ENCODE measurements around the gene CDC5L. TPM values are rescaled to one million over a fixed set of nuclear protein-coding genes. Genes with fewer than 3 reads are reported as not detected.

Gene CDC5L
- total and polyA plus RNA-seq, 2 experiments from 2014 or later, result 15.9 to 20.4 TPM

GRCh38 chr6:44373787-44374186, 13.7 kb upstream of the CDC5L start:
- H3K9me2 ChIP-seq (ENCODE audit: insufficient read depth), result no peaks in the 10 kb centered on the region
- no peaks in the 10 kb centered on the region for H3K79me2 ChIP-seq (ENCODE audit: insufficient read depth)
- no peaks in the 10 kb centered on the region for H4K20me1 ChIP-seq (ENCODE audit: insufficient read depth)
- no peak overlapping the region for H3K4me2 ChIP-seq (ENCODE audit: unreplicated experiment)
- in situ Hi-C loops (cut with MboI), result no loop called here
- no peaks in the 10 kb centered on the region for H3K36me3 ChIP-seq (ENCODE audit: low read depth)
- H3K27me3 ChIP-seq (replicated peaks; ENCODE audit: insufficient read depth), result no peaks in the 10 kb centered on the region
- H3K9me3 ChIP-seq (ENCODE audit: low read depth), result no peaks in the 10 kb centered on the region
- WGBS, 2 experiments (ENCODE audit: low coverage in 1 of 2, low lambda C conversion rate in 2 of 2, missing lambda C conversion rate in 2 of 2), result 13 to 26% methylated on average over 2 of the region's 2 CpGs
- no peak overlapping the region for H2AFZ ChIP-seq
- no peak for DNase-seq
- no peaks in the 10 kb centered on the region for H3K4me1 ChIP-seq (ENCODE audit: insufficient read depth)
- no peaks in the 10 kb centered on the region for H3F3A ChIP-seq (ENCODE audit: insufficient read depth)
- H3K27ac ChIP-seq, result no peak overlapping the region
- no peak overlapping the region for H3K9ac ChIP-seq
- TF ChIP-seq EZH2 (IDR thresholded peaks at IDR 0.05; ENCODE audit: insufficient read depth, poor library complexity, severe bottlenecking) (no peak), EZH2phosphoT487 (IDR thresholded peaks at IDR 0.05; ENCODE audit: insufficient read depth, low read depth) (no peak)
- no peak overlapping the region for H3K4me3 ChIP-seq

GRCh38 chr6:44375071-44375470, 12.4 kb upstream of the CDC5L start:
- Histone ChIP-seq H3K27ac (no peak overlapping the region), H3K36me3 (ENCODE audit: low read depth) (no peaks in the 10 kb centered on the region), H4K20me1 (ENCODE audit: insufficient read depth) (no peaks in the 10 kb centered on the region), H3K4me2 (ENCODE audit: unreplicated experiment) (no peak overlapping the region), H3K4me3 (no peak overlapping the region), H3K27me3 (replicated peaks; ENCODE audit: insufficient read depth) (no peaks in the 10 kb centered on the region), H2AFZ (no peak overlapping the region), H3K9me3 (ENCODE audit: low read depth) (no peaks in the 10 kb centered on the region), H3K79me2 (ENCODE audit: insufficient read depth) (no peaks in the 10 kb centered on the region), H3K4me1 (ENCODE audit: insufficient read depth) (no peaks in the 10 kb centered on the region), H3K9ac (no peak overlapping the region), H3K9me2 (ENCODE audit: insufficient read depth) (no peaks in the 10 kb centered on the region), H3F3A (ENCODE audit: insufficient read depth) (no peaks in the 10 kb centered on the region)
- DNase-seq, result no peak
- in situ Hi-C loops (cut with MboI), result no loop called here
- WGBS, 2 experiments (ENCODE audit: low coverage in 1 of 2, low lambda C conversion rate in 2 of 2, missing lambda C conversion rate in 2 of 2), result 86 to 100% methylated on average over 3 of the region's 3 CpGs
- TF ChIP-seq EZH2phosphoT487 (IDR thresholded peaks at IDR 0.05; ENCODE audit: insufficient read depth, low read depth), result no peak
- no peak for TF ChIP-seq EZH2 (IDR thresholded peaks at IDR 0.05; ENCODE audit: insufficient read depth, poor library complexity, severe bottlenecking)

DNA sequence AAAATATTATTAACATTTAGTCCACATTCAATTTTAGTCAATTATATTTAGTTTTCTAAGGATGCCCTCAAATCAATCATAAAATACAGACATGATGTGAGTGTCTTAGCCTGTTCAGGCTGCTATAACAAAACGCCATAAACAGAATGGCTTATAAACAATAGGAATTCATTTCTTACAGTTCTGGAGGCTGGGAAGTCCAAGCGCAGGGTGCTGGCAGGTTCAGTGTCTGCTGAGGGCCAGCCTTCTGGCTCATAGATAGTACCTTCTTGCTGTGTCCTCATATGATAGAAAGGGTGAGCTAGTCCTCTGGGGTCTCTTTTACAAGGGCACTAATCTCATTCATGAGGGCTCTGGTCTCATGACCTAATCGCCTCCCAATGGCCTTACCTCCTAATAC, 10.0 kb upstream of the CDC5L start:
- no peak overlapping the region for H3K4me3 ChIP-seq
- no peaks in the 10 kb centered on the region for H3K79me2 ChIP-seq (ENCODE audit: insufficient read depth)
- H3K9ac ChIP-seq, result no peak overlapping the region
- no peak overlapping the region for H2AFZ ChIP-seq
- H3K27ac ChIP-seq, result no peak overlapping the region
- WGBS, 2 experiments (ENCODE audit: low coverage in 1 of 2, low lambda C conversion rate in 2 of 2, missing lambda C conversion rate in 2 of 2), result 64 to 66% methylated on average over 3 of the region's 3 CpGs
- TF ChIP-seq EZH2 (IDR thresholded peaks at IDR 0.05; ENCODE audit: insufficient read depth, poor library complexity, severe bottlenecking), result no peak
- TF ChIP-seq EZH2phosphoT487 (IDR thresholded peaks at IDR 0.05; ENCODE audit: insufficient read depth, low read depth), result no peak
- H3K9me2 ChIP-seq (ENCODE audit: insufficient read depth), result no peaks in the 10 kb centered on the region
- H3K4me2 ChIP-seq (ENCODE audit: unreplicated experiment), result no peak overlapping the region
- no peaks in the 10 kb centered on the region for H3K36me3 ChIP-seq (ENCODE audit: low read depth)
- in situ Hi-C loops (cut with MboI), result no loop called here
- H3K27me3 ChIP-seq (replicated peaks; ENCODE audit: insufficient read depth), result no peaks in the 10 kb centered on the region
- H4K20me1 ChIP-seq (ENCODE audit: insufficient read depth), result no peaks in the 10 kb centered on the region
- DNase-seq, result no peak
- H3K9me3 ChIP-seq (ENCODE audit: low read depth), result no peaks in the 10 kb centered on the region
- no peaks in the 10 kb centered on the region for H3K4me1 ChIP-seq (ENCODE audit: insufficient read depth)
- no peaks in the 10 kb centered on the region for H3F3A ChIP-seq (ENCODE audit: insufficient read depth)

DNA sequence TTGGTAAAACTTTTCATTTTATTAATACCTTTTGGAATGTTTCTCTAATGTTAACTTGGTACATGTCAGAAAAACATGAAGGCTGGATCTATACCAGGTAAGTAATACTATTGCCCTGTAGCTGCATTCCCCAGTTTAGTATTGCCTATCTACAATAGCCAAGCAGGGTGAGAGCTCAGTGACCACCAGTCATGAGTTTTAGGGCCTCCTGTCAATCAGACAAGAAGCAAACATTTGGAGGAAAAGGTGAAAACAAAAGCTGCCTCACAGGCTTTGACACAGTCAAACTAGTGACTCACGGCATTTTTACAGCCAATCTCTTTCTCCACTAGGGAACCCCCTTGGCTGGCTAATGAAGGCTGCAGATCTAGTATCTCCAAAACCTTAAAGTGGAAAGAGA, 9.5 kb upstream of the CDC5L start:
- 53 to 82% methylated on average over 1 of the region's 1 CpG for WGBS, 2 experiments (ENCODE audit: low coverage in 1 of 2, low lambda C conversion rate in 2 of 2, missing lambda C conversion rate in 2 of 2)
- no peak overlapping the region for H3K4me3 ChIP-seq
- H3K4me2 ChIP-seq (ENCODE audit: unreplicated experiment), result no peak overlapping the region
- H3K9ac ChIP-seq, result no peak overlapping the region
- no peaks in the 10 kb centered on the region for H3K4me1 ChIP-seq (ENCODE audit: insufficient read depth)
- no peak for DNase-seq
- H3K9me3 ChIP-seq (ENCODE audit: low read depth), result no peaks in the 10 kb centered on the region
- H4K20me1 ChIP-seq (ENCODE audit: insufficient read depth), result no peaks in the 10 kb centered on the region
- in situ Hi-C loops (cut with MboI), result no loop called here
- H3K79me2 ChIP-seq (ENCODE audit: insufficient read depth), result no peaks in the 10 kb centered on the region
- H3F3A ChIP-seq (ENCODE audit: insufficient read depth), result no peaks in the 10 kb centered on the region
- no peaks in the 10 kb centered on the region for H3K9me2 ChIP-seq (ENCODE audit: insufficient read depth)
- no peak overlapping the region for H3K27ac ChIP-seq
- H3K36me3 ChIP-seq (ENCODE audit: low read depth), result no peaks in the 10 kb centered on the region
- no peak for TF ChIP-seq EZH2 (IDR thresholded peaks at IDR 0.05; ENCODE audit: insufficient read depth, poor library complexity, severe bottlenecking)
- no peak overlapping the region for H2AFZ ChIP-seq
- H3K27me3 ChIP-seq (replicated peaks; ENCODE audit: insufficient read depth), result no peaks in the 10 kb centered on the region

DNA sequence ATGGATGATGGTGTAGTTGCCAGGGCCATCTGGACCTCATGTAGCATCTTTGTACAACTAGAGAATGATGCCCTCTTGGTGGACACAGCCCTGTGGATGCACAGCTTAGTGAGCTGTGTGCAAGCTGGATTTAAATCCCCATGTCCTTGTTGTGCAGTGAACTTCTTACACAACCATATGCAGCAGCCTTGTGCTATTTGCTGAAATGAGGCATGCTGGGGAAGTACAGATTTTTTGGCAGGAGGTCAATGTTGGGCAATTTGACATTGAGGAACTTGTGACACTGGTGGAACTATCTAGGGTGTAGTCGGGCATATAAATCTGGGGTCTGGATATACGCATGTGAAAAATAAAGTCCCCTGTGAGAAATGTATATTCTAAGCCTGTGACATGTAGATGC, 5.8 kb upstream of the CDC5L start:
- Histone ChIP-seq H3K4me2 (ENCODE audit: unreplicated experiment) (no peak overlapping the region), H3K27ac (no peak overlapping the region), H3K79me2 (ENCODE audit: insufficient read depth) (no peaks in the 10 kb centered on the region), H2AFZ (no peak overlapping the region), H3K4me3 (no peak overlapping the region), H3K9ac (no peak overlapping the region), H3K9me3 (ENCODE audit: low read depth) (no peaks in the 10 kb centered on the region), H3K36me3 (ENCODE audit: low read depth) (no peaks in the 10 kb centered on the region), H3F3A (ENCODE audit: insufficient read depth) (peaks cover 6% of the 10 kb centered on the region; the same call in 1 of the 2 replicates), H3K9me2 (ENCODE audit: insufficient read depth) (no peaks in the 10 kb centered on the region), H3K4me1 (ENCODE audit: insufficient read depth) (peaks cover 6% of the 10 kb centered on the region), H3K27me3 (replicated peaks; ENCODE audit: insufficient read depth) (no peaks in the 10 kb centered on the region), H4K20me1 (ENCODE audit: insufficient read depth) (no peaks in the 10 kb centered on the region)
- TF ChIP-seq EZH2phosphoT487 (IDR thresholded peaks at IDR 0.05; ENCODE audit: insufficient read depth, low read depth) (no peak), EZH2 (IDR thresholded peaks at IDR 0.05; ENCODE audit: insufficient read depth, poor library complexity, severe bottlenecking) (no peak)
- DNase-seq, result no peak
- in situ Hi-C loops (cut with MboI), result no loop called here
- 74 to 80% methylated on average over 2 of the region's 2 CpGs for WGBS, 2 experiments (ENCODE audit: low coverage in 1 of 2, low lambda C conversion rate in 2 of 2, missing lambda C conversion rate in 2 of 2)

Measured in GM23248 (cell line).